K562 (cell line): ENCODE measurements around the gene KDELR3.

Experiments used
- CBX2 ChIP-seq: fragments of 200-600 bp; sonication (generic); IDR thresholded peaks from one replicate; pipeline ENCODE4 v1.6.1; 2012; ENCODE audit warnings: mild to moderate bottlenecking, low read length, inconsistent platforms; ENCODE audit not compliant: insufficient read depth, poor library complexity, severe bottlenecking
- ZFP30 ChIP-seq: fragments of 250-450 bp; sonication (Bioruptor Pico); IDR thresholded peaks from 2 replicates; pipeline ENCODE4 v1.8.0; 2022; ENCODE audit warnings: moderate library complexity, mild to moderate bottlenecking, inconsistent platforms, borderline replicate concordance
- ZFX ChIP-seq: sonication (generic); formaldehyde crosslinking; IDR thresholded peaks from 2 replicates; pipeline ENCODE4 v1.8.0; 2022; ENCODE audit warnings: mild to moderate bottlenecking, missing genetic modification reagents, moderate library complexity
- TF ChIP-seq, protein P1 (sequence below): fragments of 200-800 bp; sonication (Bioruptor generic); IDR thresholded peaks from 2 replicates; pipeline ENCODE4 v1.6.1; 2017; ENCODE audit warnings: missing genetic modification characterization, missing compliant biosample characterization

- TF ChIP-seq ZFP30 (CRISPR knock-in tag): no peak
- no peak for TF ChIP-seq ZFX (CRISPR knock-in tag)
- TF ChIP-seq, protein P1, sequence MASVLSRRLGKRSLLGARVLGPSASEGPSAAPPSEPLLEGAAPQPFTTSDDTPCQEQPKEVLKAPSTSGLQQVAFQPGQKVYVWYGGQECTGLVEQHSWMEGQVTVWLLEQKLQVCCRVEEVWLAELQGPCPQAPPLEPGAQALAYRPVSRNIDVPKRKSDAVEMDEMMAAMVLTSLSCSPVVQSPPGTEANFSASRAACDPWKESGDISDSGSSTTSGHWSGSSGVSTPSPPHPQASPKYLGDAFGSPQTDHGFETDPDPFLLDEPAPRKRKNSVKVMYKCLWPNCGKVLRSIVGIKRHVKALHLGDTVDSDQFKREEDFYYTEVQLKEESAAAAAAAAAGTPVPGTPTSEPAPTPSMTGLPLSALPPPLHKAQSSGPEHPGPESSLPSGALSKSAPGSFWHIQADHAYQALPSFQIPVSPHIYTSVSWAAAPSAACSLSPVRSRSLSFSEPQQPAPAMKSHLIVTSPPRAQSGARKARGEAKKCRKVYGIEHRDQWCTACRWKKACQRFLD (CRISPR knock-in tag): no peak
- TF ChIP-seq CBX2: no peak
Measured at GRCh38 chr22:38519453-38520250, 51.8 kb downstream of the KDELR3 start.
